Stomach (tissue), 9 donors: Measurements from ENCODE around the gene ANTXR1. TPM values are rescaled to one million over a fixed set of nuclear protein-coding genes. Genes with fewer than 3 reads are reported as not detected.

Experiments used
- DNase-seq, 2 donors: peaks; one replicate each; pipeline versions ENCODE4 v3.0.0 to v3.0.0-alpha.2; 2013 to 2019
- H3K27ac ChIP-seq, 5 donors: fragments of 200-600 bp in 4 of 5; sonication (generic) in 4 of 5; one replicate each; pipeline ENCODE4 v1.5.1; 2013 to 2019; ENCODE audit warnings: mild to moderate bottlenecking in 1 of 5, moderate library complexity in 1 of 5
- H3K27me3 ChIP-seq, 3 donors: fragments of 200-600 bp; sonication (generic); one replicate each; pipeline ENCODE4 v1.5.1; 2017 to 2019; ENCODE audit warnings: mixed run types in 1 of 3
- H3K36me3 ChIP-seq, 4 donors: fragments of 200-600 bp; sonication (generic); 1 replicate in 3 of 4; 2 replicates in 1 of 4; pipeline ENCODE4 v1.5.1; 2016 to 2019
- H3K4me1 ChIP-seq, 4 donors: fragments of 200-600 bp; sonication (generic); one replicate each; pipeline ENCODE4 v1.5.1; 2016 to 2019
- H3K4me3 ChIP-seq, 4 donors: fragments of 200-600 bp; sonication (generic) in 3 of 4; one replicate each; pipeline ENCODE4 v1.5.1; 2016 to 2019; ENCODE audit warnings: mild to moderate bottlenecking in 1 of 4
- H3K9me3 ChIP-seq, 4 donors: fragments of 200-600 bp; sonication (generic); one replicate each; pipeline ENCODE4 v1.5.1; 2016 to 2019
- CTCF ChIP-seq, 7 experiments: fragments of 450-650 bp in 4 of 7; fragments of 200-600 bp in 3 of 7; sonication (generic) in 3 of 7; IDR thresholded peaks; one replicate each; pipeline ENCODE4 v1.5.1; 2016 to 2019; ENCODE audit warnings: antibody characterized with exemption in 7 of 7, control low read depth in 2 of 7, mild to moderate bottlenecking in 1 of 7
- EP300 ChIP-seq: sonication (generic); formaldehyde crosslinking; IDR thresholded peaks from one replicate; pipeline ENCODE4 v1.6.1; 2017; ENCODE audit warnings: antibody characterized with exemption
- POLR2A ChIP-seq, 4 donors: fragments of 450-650 bp; IDR thresholded peaks; one replicate each; pipeline ENCODE4 v1.6.1; 2016; ENCODE audit warnings: antibody characterized with exemption in 4 of 4, control low read depth in 2 of 4, mild to moderate bottlenecking in 1 of 4, moderate library complexity in 1 of 4
- POLR2AphosphoS5 ChIP-seq, 3 donors: sonication (generic); formaldehyde crosslinking; IDR thresholded peaks; one replicate each; pipeline ENCODE4 v1.6.1; 2016; ENCODE audit warnings: antibody characterized with exemption in 3 of 3
- WGBS, 5 donors: extraction: QIAGEN DNeasy Blood & Tissue Kit in 3 of 5; methylation state at CpG; one replicate each; pipeline versions ENCODE4 v1.1.5 to v1.1.7; 2013 to 2018; 5-methylcytosine and 5-hydroxymethylcytosine counted together
- intact Hi-C: fragments of 100-400 bp; cut with DNase I; formaldehyde crosslinking; loops from one replicate; pipeline ENCODE4 v1.15.1; 2023; ENCODE audit warnings: low total_unique reads
- polyA plus RNA-seq, 3 donors: library from polyadenylated mRNA; stranded (reverse); fragments of 200-250 nt; gene quantifications; one replicate each; pipeline ENCODE4 v1.2.3, GENCODE V29; 2013
- total RNA-seq, 5 donors: library from RNA; depleted of rRNA; stranded (reverse); fragments of >200 nt; gene quantifications; one replicate each; pipeline versions ENCODE4 v1.1.0 to v1.2.3, GENCODE V29; 2014 to 2016
- donor health status: healthy with polysubstance abuse.
- donor health status: Bipolar disorder and iron deficiency.
- donor health status: healthy.

ANTXR1 gene
- total and polyA plus RNA-seq, 8 donors, result 5.8 to 32.5 (median 13.7) TPM

DNA sequence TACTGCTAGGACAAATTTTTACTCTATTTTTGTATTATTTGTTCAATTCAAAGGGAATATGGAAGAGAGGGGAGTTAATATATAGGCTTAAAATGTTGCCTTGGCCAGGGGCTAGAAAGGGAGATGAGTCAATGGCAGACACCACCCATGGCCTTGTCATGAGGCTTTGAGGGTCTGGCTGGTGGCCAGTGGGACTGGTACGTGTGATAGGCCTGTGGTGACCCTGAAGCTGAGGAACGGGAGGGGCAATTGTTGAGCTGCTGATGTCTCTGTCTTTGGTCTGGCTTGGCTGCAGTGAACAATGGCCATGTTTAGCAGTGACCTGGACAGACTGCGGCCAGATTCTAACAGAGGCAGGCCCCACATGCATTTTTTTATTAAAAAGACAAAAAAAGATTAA is 20.0 kb upstream of the ANTXR1 start:
- no peaks in the 10 kb centered on the region for H3K36me3 ChIP-seq
- intact Hi-C loops, result no loop called here

DNA sequence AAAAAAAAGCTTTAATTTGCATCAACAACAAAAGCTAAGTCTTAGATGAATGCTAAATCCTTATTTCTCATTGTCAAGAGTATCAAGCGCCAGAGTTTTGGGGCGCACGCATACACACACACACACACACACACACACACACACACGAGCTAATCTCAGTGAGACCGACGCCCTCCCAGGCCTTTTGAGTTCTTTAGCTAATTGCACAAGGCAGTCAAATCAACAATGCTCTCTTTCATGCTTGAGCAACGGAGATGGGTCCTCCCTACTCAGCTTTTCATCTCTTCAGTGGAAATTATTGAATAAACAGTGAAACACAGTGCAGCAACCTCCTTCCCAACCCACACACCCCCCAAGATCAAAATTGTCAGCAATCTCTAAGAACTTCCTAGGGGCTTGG is 19.3 kb upstream of the ANTXR1 start:
- peak in 1 of 2 donors; percentile 30 for DNase-seq
- intact Hi-C loops, result no loop called here
- H3K27ac ChIP-seq, result no peak overlapping the region
- H3K4me1 ChIP-seq, result no peaks in the 10 kb centered on the region
- H3K36me3 ChIP-seq, result no peaks in the 10 kb centered on the region
- no peaks in the 10 kb centered on the region for H3K9me3 ChIP-seq
- H3K27me3 ChIP-seq, result no peaks in the 10 kb centered on the region
- TF ChIP-seq POLR2A (IDR thresholded peaks at IDR 0.05), result no peak
- TF ChIP-seq CTCF (IDR thresholded peaks at IDR 0.05), result no peak
- TF ChIP-seq EP300, result no peak
- no peak for TF ChIP-seq POLR2AphosphoS5 (IDR thresholded peaks at IDR 0.05)
- H3K4me3 ChIP-seq, result no peak overlapping the region
- WGBS, 5 donors, result 45 to 72% (median 49%) methylated on average over 7 of the region's 7 CpGs

More for the DNA sequence above, 20.0 kb upstream of the ANTXR1 start:
- no peak for TF ChIP-seq POLR2A (IDR thresholded peaks at IDR 0.05)
- no peak for TF ChIP-seq POLR2AphosphoS5 (IDR thresholded peaks at IDR 0.05)
- no peak for TF ChIP-seq EP300
- TF ChIP-seq CTCF (IDR thresholded peaks at IDR 0.05), result no peak
- 69 to 92% (median 88%) methylated on average over 3 of the region's 3 CpGs for WGBS, 5 donors
- Histone ChIP-seq H3K4me1 (no peaks in the 10 kb centered on the region), H3K27ac (no peak overlapping the region), H3K27me3 (no peaks in the 10 kb centered on the region), H3K4me3 (no peak overlapping the region), H3K9me3 (no peaks in the 10 kb centered on the region)
- no peak for DNase-seq

GRCh38 chr2:68994864-68995263 is 18.1 kb upstream of the ANTXR1 start:
- no peaks in the 10 kb centered on the region for H3K27me3 ChIP-seq
- H3K27ac ChIP-seq, result no peak overlapping the region
- DNase-seq, result no peak
- no peak overlapping the region for H3K4me3 ChIP-seq
- 43 to 71% (median 56%) methylated on average over 4 of the region's 4 CpGs for WGBS, 5 donors
- H3K4me1 ChIP-seq, result no peaks in the 10 kb centered on the region
- no peaks in the 10 kb centered on the region for H3K9me3 ChIP-seq
- no peaks in the 10 kb centered on the region for H3K36me3 ChIP-seq
- TF ChIP-seq CTCF (IDR thresholded peaks at IDR 0.05) (no peak), POLR2AphosphoS5 (IDR thresholded peaks at IDR 0.05) (no peak), POLR2A (IDR thresholded peaks at IDR 0.05) (no peak), EP300 (no peak)
- intact Hi-C loops, result no loop called here

GRCh38 chr2:68995916-68996315 is 17.1 kb upstream of the ANTXR1 start:
- peaks cover 0 to under 1% (median 0%) of the 10 kb centered on the region in 4 donors for H3K9me3 ChIP-seq
- H3K27me3 ChIP-seq, result no peaks in the 10 kb centered on the region
- intact Hi-C loops, result no loop called here
- no peak overlapping the region for H3K4me3 ChIP-seq
- 30 to 47% (median 38%) methylated on average over 3 of the region's 3 CpGs for WGBS, 5 donors
- H3K4me1 ChIP-seq, result no peaks in the 10 kb centered on the region
- no peak overlapping the region for H3K27ac ChIP-seq
- TF ChIP-seq CTCF (IDR thresholded peaks at IDR 0.05) (no peak), POLR2AphosphoS5 (IDR thresholded peaks at IDR 0.05) (no peak), POLR2A (IDR thresholded peaks at IDR 0.05) (no peak)
- H3K36me3 ChIP-seq, result no peaks in the 10 kb centered on the region
- no peak for DNase-seq
